MCF 10A (cell line): ENCODE data around the gene S100PBP. TPM values are rescaled to one million over a fixed set of nuclear protein-coding genes. Genes with fewer than 3 reads are reported as not detected.

Source experiments
- BruUV-seq: library from RNA; stranded (reverse); fragments of 400-500 nt; replicated peaks from 2 replicates; lab custom pipeline; 2021; lab: Mats Ljungman, UMichigan
- CTCF ChIA-PET: fragments of 300-600 bp; sonication (Branson Sonifier 250); formaldehyde crosslinking; extraction: SDS; loops from one replicate; lab custom pipeline; 2021; ENCODE audit warnings: antibody characterized with exemption, inconsistent platforms; lab: Yijun Ruan, JAX
- POLR2A ChIA-PET: fragments of 300-600, 350-650 bp; sonication (Branson Sonifier 250); formaldehyde crosslinking; extraction: SDS; loops from one replicate; lab custom pipeline; 2020; ENCODE audit warnings: antibody characterized with exemption, inconsistent platforms; lab: Yijun Ruan, JAX
- DNase-seq: peaks from one replicate; pipeline ENCODE4 v3.0.0-alpha.2; 2018; ENCODE audit not compliant: unreplicated experiment
- H3K27ac Mint-ChIP-seq: one replicate; pipeline ENCODE4 v1.8.0; 2022; ENCODE audit warnings: mild to moderate bottlenecking, low read depth, mixed read lengths; ENCODE audit not compliant: unreplicated experiment
- H3K27me3 Mint-ChIP-seq: one replicate; pipeline ENCODE4 v1.8.0; 2022; ENCODE audit warnings: mixed read lengths; ENCODE audit not compliant: insufficient read depth, unreplicated experiment
- H3K36me3 Mint-ChIP-seq: one replicate; pipeline ENCODE4 v1.8.0; 2022; ENCODE audit warnings: mild to moderate bottlenecking, moderate library complexity, mixed read lengths; ENCODE audit not compliant: insufficient read depth, unreplicated experiment
- H3K4me1 Mint-ChIP-seq: one replicate; pipeline ENCODE4 v1.8.0; 2022; ENCODE audit warnings: mixed read lengths; ENCODE audit not compliant: insufficient read depth, unreplicated experiment
- H3K4me3 Mint-ChIP-seq: one replicate; pipeline ENCODE4 v1.8.0; 2022; ENCODE audit warnings: mild to moderate bottlenecking, moderate library complexity, mixed read lengths; ENCODE audit not compliant: unreplicated experiment
- H3K9me3 Mint-ChIP-seq: one replicate; pipeline ENCODE4 v1.8.0; 2022; ENCODE audit warnings: mixed read lengths; ENCODE audit not compliant: unreplicated experiment
- intact Hi-C: fragments of 100-400 bp; cut with micrococcal nuclease; formaldehyde crosslinking; loops from 2 replicates; pipeline ENCODE4 v1.14.1; 2022
- total RNA-seq: library from RNA; stranded (reverse); gene quantifications from 2 replicates; pipeline ENCODE4 v1.2.3, GENCODE V29; 2022
- TF ChIP-seq, protein P1 (sequence below): fragments of 200-600 bp; IDR thresholded peaks from one replicate; pipeline ENCODE4 v1.8.0; 2022; ENCODE audit warnings: antibody characterized with exemption, mild to moderate bottlenecking; ENCODE audit not compliant: unreplicated experiment

Gene S100PBP
- total RNA-seq, 1 experiment from 2014 or later, result 24.4 TPM

DNA sequence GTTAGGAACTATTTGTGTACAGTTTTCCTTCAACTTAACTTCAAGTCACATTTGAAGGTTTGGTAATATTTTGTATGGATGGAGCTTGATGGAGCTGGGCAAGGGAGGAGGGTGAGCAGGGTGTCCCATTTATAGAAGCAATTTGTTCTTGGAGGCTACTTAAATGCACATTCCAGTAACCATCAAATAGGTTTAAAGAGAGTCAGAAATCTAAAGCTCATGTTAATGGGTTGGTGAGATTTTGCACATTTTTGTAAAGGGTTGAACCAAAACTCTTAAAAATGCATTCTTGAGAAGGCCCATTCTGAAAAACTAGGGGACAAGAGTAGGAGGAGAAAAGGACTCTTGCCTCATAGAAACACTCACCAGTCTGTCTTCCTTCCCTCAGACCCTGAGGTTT, 43.1 kb downstream of the S100PBP start:
- H3K9me3 Mint-ChIP-seq, result no peaks in the 10 kb centered on the region
- no TSS peak for BruUV-seq
- no peak overlapping the region for H3K27ac Mint-ChIP-seq
- CTCF ChIA-PET, result interaction anchor here (3.9 kb wide), 1 partner anchor 12 kb away, joined by 16 read pairs; no protein-coding TSS in a partner anchor
- no peak overlapping the region for H3K4me3 Mint-ChIP-seq
- no peaks in the 10 kb centered on the region for H3K4me1 Mint-ChIP-seq
- intact Hi-C loops, result no loop called here
- H3K36me3 Mint-ChIP-seq, result peaks cover 41% of the 10 kb centered on the region
- TF ChIP-seq, protein P1, sequence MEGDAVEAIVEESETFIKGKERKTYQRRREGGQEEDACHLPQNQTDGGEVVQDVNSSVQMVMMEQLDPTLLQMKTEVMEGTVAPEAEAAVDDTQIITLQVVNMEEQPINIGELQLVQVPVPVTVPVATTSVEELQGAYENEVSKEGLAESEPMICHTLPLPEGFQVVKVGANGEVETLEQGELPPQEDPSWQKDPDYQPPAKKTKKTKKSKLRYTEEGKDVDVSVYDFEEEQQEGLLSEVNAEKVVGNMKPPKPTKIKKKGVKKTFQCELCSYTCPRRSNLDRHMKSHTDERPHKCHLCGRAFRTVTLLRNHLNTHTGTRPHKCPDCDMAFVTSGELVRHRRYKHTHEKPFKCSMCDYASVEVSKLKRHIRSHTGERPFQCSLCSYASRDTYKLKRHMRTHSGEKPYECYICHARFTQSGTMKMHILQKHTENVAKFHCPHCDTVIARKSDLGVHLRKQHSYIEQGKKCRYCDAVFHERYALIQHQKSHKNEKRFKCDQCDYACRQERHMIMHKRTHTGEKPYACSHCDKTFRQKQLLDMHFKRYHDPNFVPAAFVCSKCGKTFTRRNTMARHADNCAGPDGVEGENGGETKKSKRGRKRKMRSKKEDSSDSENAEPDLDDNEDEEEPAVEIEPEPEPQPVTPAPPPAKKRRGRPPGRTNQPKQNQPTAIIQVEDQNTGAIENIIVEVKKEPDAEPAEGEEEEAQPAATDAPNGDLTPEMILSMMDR, result no peak
- POLR2A ChIA-PET, result interaction anchor here (0.7 kb wide), 1 partner anchor 155 kb away, joined by 3 read pairs; no protein-coding TSS in a partner anchor
- DNase-seq, result no peak
- H3K27me3 Mint-ChIP-seq, result no peaks in the 10 kb centered on the region

DNA sequence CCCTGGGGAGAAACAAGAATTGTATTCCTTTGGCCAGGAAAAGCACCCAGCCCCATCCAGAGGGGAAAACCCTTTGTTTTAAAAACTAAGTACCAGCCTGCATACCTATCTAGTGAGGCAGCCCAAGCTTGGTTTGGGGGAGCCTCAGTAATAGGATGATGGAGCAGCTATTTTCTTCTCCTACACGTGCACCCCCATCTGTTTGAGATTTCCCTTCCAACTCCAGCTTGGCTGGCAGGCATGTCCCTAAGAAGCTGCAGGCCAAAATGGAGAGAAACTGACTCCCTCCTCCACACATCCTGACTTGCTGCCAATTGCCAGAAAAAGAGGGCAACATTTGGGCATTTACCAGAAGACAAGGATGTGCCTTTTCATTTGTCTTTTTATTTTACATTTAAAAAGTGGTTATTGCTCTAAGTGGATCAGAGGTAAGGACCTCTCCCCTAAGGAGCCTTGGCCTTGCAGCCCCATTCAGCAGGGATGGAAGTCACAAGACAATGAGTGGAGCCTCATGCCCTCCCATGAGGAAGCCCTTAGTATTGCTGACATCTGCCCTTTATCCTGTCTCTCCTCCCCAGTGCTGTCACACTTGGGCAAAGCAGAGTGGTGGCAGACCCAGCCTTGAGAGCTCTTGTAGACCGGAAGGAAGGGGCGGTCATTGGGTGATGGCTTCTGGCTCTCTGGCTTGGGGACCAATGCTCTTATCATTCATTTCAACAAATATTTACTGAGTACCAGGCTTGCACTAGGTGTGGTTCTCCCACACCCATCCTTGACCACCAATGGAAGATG, 44.6 kb downstream of the S100PBP start:
- DNase-seq, result no peak
- no peak overlapping the region for H3K27ac Mint-ChIP-seq
- H3K9me3 Mint-ChIP-seq, result no peaks in the 10 kb centered on the region
- ChIA-PET CTCF (interaction anchor here (1.1 to 3.9 kb wide), 3 partner anchors 10 to 150 kb away, joined by 3 to 16 read pairs (median 8); no protein-coding TSS in a partner anchor), POLR2A (interaction anchor here (1.0 kb wide), 1 partner anchor 45 kb away, joined by 4 read pairs; the partner anchor contains the start of genes S100PBP and YARS1)
- TF ChIP-seq, protein P1, result no peak
- H3K4me3 Mint-ChIP-seq, result no peak overlapping the region
- BruUV-seq, result no TSS peak
- H3K4me1 Mint-ChIP-seq, result no peaks in the 10 kb centered on the region
- no peaks in the 10 kb centered on the region for H3K27me3 Mint-ChIP-seq
- intact Hi-C loops, result no loop called here
- H3K36me3 Mint-ChIP-seq, result peaks cover 26% of the 10 kb centered on the region

DNA sequence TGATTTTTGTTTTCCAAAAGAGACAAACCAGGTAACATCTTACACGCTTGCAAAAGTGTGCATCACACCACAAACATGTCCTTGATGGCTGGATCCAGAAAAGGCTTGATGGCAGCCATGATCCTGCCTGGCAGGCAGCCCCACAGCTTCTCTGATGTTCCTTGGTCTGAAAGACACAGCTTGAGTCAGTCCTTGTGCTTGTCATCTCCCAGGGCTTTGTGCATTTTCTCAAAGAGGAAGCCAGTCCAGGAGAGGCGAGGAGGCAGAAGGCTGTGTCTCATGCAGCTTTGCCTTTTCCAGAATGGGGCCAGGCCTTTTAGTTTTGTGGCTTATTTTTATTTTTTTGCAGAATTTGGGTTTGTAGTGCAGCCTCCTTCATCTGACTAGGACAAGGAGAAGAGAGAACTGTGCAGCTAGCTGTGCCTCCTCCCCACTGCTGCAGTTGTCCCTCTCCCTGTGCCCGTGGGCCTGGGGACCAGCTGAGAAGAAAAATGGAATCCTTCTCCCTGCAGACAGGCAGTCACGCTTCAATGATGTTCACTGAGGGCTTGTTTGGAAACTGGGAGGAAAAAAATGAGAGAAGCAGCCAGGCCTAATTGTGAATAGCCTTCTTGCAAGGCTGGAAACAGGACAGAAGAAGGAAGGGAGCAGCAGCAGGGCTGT, 45.9 kb downstream of the S100PBP start:
- TF ChIP-seq, protein P1, result no peak
- H3K36me3 Mint-ChIP-seq, result peaks cover 16% of the 10 kb centered on the region
- H3K4me1 Mint-ChIP-seq, result no peaks in the 10 kb centered on the region
- BruUV-seq, result no TSS peak
- no peak overlapping the region for H3K27ac Mint-ChIP-seq
- no peaks in the 10 kb centered on the region for H3K9me3 Mint-ChIP-seq
- no peaks in the 10 kb centered on the region for H3K27me3 Mint-ChIP-seq
- CTCF ChIA-PET, result interaction anchor here (0.6 to 3.9 kb wide), 6 partner anchors 9 to 315 kb away, joined by 3 to 16 read pairs (median 4); partner anchors contain the start of gene HPCA
- POLR2A ChIA-PET, result interaction anchor here (0.6 to 0.7 kb wide), 3 partner anchors 10 to 321 kb away, joined by 3 to 7 read pairs (median 3); no protein-coding TSS in a partner anchor
- no peak overlapping the region for H3K4me3 Mint-ChIP-seq
- intact Hi-C loops, result no loop called here
- no peak for DNase-seq

DNA sequence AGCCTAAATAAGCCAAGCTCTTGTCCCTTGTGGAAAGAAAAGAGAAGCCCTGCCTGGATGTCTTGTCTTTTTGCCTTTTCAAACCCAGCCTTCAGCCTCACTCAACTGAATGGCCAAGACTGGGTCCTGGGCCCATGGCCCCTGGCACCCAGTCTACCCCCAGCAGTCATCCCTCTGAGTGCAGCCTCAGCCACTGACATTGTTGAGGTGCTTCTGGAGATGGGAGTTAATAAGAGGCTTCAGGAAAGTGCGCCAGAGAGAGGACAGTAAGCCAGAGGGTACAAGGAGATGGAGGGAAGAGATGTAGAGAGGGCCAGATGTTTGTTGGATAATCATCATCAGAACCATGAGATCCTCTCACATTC, 46.4 kb downstream of the S100PBP start:
- intact Hi-C loops, result no loop called here
- no peak overlapping the region for H3K4me3 Mint-ChIP-seq
- peaks cover 16% of the 10 kb centered on the region for H3K36me3 Mint-ChIP-seq
- no peak overlapping the region for H3K27ac Mint-ChIP-seq
- TF ChIP-seq, protein P1, result no peak
- POLR2A ChIA-PET, result no interaction called here
- no peaks in the 10 kb centered on the region for H3K4me1 Mint-ChIP-seq
- DNase-seq, result no peak
- H3K9me3 Mint-ChIP-seq, result no peaks in the 10 kb centered on the region
- BruUV-seq, result no TSS peak
- no peaks in the 10 kb centered on the region for H3K27me3 Mint-ChIP-seq
- CTCF ChIA-PET, result interaction anchor here (0.6 to 3.9 kb wide), 3 partner anchors 8 to 213 kb away, joined by 4 to 16 read pairs (median 8); partner anchors contain the start of gene RBBP4
